PFSK-1 (cell line): ENCODE results near the gene JDP2.

Experiments used
- FOXP2 ChIP-seq: optimal IDR thresholded peaks from 2 replicates; pipeline ENCODE3; 2011; ENCODE audit warnings: borderline replicate concordance, control low read depth, inconsistent platforms; ENCODE audit not compliant: insufficient read depth; ENCODE audit errors: extremely low read length, extremely low read depth
- POLR2AphosphoS5 ChIP-seq: IDR thresholded peaks from 2 replicates; pipeline ENCODE4 v1.6.1; 2012; ENCODE audit warnings: low read depth, mild to moderate bottlenecking, control low read depth, low read length, moderate library complexity
- REST ChIP-seq, 2 experiments: IDR thresholded peaks; 2 replicates each; pipeline versions ENCODE4 v1.6.1 to v1.8.0; 2011 to 2012; ENCODE audit warnings: low read depth in 2 of 2, low read length in 2 of 2, control low read depth in 1 of 2, inconsistent platforms in 1 of 2, mild to moderate bottlenecking in 1 of 2, moderate library complexity in 1 of 2; ENCODE audit not compliant: insufficient read depth in 1 of 2
- SIN3A ChIP-seq: IDR thresholded peaks from 2 replicates; pipeline ENCODE4 v1.6.1; 2012; ENCODE audit warnings: mild to moderate bottlenecking, low read length, moderate library complexity, borderline replicate concordance; ENCODE audit not compliant: insufficient read depth
- TAF1 ChIP-seq: IDR thresholded peaks from 2 replicates; pipeline ENCODE4 v1.6.1; 2012; ENCODE audit warnings: low read length, control low read depth, borderline replicate concordance; ENCODE audit not compliant: insufficient read depth

Gene JDP2

DNA sequence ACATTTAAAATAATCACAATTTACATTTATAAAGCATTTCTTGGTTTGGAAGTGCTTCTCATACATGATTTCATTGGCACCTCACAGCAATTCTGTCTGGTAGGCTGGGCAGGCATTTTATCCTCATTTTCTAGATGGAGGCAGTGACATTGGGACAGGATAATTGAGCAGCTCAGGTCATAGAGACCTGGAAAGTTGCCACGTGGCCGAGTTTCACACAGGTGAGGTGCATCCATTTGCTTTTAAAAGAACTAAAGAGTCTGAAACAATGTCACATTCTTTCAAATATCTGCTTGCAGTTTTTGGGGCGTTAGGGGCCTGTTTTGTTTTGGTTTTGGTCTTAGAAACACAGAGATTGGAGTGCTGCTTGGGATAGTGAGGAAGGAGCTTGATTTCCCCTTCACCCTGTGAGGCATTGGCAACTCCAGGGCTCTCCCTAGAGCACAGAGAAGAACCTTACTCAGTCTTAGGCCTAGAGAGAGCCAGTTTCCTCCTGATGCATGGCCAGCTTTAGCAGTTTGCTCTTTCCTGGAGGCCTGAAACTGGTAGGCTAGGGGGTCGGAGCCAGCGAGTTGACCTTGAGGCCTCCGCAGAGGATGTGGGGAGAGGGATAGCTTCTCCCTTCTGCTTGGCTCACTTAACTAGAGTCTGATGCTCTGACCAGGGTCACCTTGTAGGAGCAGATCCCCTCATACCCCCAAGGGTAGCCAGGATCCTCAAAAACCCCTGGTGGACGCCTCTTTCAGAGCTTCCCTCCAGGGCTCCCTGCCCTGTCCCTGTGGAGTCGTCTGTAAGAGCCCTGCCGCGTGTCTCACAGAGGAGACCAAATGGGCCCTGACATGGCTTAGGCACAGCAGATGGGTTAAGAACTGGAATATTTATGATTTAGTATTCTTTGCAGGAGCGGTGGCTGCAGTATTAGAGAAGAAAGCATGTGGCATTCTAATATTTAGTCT lies 34.9 kb upstream of the JDP2 start:
- no peak for TF ChIP-seq TAF1
- no peak for TF ChIP-seq POLR2AphosphoS5
- TF ChIP-seq REST (IDR thresholded peaks at IDR 0.05; ENCODE audit: insufficient read depth in 1 of 2, low read depth in 2 of 2, low read length in 2 of 2): no peak
- TF ChIP-seq SIN3A: no peak
- TF ChIP-seq FOXP2: no peak

DNA sequence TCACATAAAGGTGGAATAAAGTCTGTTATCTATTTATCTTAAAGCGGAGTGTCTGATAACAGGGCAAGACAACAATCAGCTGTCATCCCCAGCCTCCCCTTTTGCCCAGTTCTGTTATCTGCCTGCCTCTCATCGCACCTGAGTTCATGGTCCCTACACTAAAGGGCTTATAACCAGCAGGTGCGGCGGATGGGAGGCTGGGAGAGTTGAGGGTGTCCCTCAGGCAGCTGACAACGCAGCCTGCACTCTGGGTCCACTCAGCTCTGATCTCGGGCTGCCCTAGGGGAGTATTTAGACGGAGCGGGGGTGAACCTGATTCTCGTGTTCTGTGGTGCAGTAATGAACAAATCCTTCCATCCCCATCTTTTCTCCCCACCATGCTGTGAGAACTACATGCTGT lies 34.0 kb upstream of the JDP2 start:
- no peak for TF ChIP-seq REST (IDR thresholded peaks at IDR 0.05; ENCODE audit: insufficient read depth in 1 of 2, low read depth in 2 of 2, low read length in 2 of 2)
- no peak for TF ChIP-seq SIN3A
- TF ChIP-seq FOXP2: no peak
- no peak for TF ChIP-seq POLR2AphosphoS5
- no peak for TF ChIP-seq TAF1

- no peak for TF ChIP-seq SIN3A
- TF ChIP-seq TAF1: no peak
- no peak for TF ChIP-seq REST (IDR thresholded peaks at IDR 0.05; ENCODE audit: insufficient read depth in 1 of 2, low read depth in 2 of 2, low read length in 2 of 2)
- no peak for TF ChIP-seq FOXP2
- TF ChIP-seq POLR2AphosphoS5: no peak
These were observed 32.0 kb upstream of the JDP2 start for GRCh38 chr14:75395862-75396261.

- TF ChIP-seq TAF1: no peak
These were observed 28.5 kb upstream of the JDP2 start for GRCh38 chr14:75399321-75399720.

- TF ChIP-seq REST (IDR thresholded peaks at IDR 0.05; ENCODE audit: insufficient read depth in 1 of 2, low read depth in 2 of 2, low read length in 2 of 2): no peak
These were observed 27.7 kb upstream of the JDP2 start for GRCh38 chr14:75399843-75400775.
